HG03558 (cell line): ENCODE results near the gene BCL2.

Experiments
- ATAC-seq: cut with Tn5 transposase; IDR thresholded peaks from one replicate; pipeline ENCODE4 v1.9.1; 2021; ENCODE audit warnings: moderate number of reproducible peaks; ENCODE audit not compliant: unreplicated experiment; ENCODE audit errors: extremely low read depth

The BCL2 gene

DNA sequence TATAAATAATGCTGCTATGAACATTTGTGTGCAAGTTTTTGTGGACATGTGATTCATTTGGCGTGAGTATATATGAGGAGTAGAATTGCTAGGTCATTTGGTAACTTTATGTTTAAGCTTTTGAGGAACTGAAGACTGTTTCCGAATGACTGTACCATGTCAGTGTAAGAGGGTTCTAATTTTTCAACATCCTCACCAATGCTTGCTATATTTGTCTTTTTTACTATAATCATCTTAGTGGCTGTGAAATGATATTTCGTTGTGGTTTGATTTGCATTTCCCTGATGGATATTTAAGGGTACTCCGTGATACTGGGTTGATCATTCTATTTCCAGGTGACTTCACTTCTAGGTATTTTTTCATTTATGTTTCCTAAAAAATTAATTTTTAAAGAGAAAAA lies 241.1 kb downstream of the BCL2 start:
- ATAC-seq: peak; percentile 91

DNA sequence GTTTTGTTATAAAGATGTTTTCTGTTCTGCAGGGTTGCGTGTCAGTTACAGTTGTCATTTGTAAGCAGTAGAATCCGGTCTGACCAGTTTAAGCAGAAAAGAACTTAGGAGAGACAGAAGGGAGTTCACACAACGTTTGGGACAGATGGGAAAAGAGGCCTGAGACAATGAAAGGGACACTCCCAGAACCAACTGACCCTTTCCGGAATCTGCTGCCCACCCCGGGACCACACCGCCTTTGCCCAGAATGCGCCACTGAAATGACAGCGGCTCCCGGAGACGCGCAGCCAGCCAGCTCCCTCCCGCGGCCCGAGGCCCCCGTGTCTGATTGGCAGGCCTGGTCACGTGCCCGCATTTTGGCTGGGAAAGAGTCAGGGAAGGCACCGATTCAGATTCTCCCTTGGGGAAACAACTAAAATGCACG lies 244.6 kb downstream of the BCL2 start:
- ATAC-seq: no peak

DNA sequence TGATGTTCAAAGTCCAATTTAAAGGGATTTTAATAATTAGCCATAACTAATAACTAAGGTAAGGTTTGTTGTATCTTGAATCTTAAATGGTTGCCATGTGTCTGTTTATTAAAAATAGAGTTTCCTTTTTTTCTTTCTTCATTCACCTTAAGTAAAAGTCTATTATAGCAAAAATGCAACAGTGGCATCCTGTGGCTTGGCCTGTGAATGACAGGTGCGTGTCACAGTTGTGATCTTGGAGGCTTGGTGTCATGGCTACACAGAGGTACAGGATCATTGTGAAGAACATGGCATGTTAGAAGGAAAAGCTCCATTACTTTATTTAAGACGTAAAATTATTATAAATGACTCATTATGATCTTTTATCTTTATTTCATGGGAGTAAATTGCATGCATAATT lies 246.1 kb downstream of the BCL2 start:
- no peak for ATAC-seq
